ENCODE measurements around the gene MERTK.

- TF ChIP-seq CTCF (IDR thresholded peaks at IDR 0.05; ENCODE audit: low read length): no peak
- TF ChIP-seq EZH2 (optimal IDR thresholded peaks at IDR 0.05; ENCODE audit: low read depth, low read length): no peak
- no peak for TF ChIP-seq EZH2phosphoT487 (IDR thresholded peaks at IDR 0.05; ENCODE audit: low read length)
Observed at GRCh38 chr2:111978452-111979170, 80.2 kb downstream of the MERTK start.

Measured in MM.1S (cell line).